Neural progenitor cell (in vitro differentiated cells): ENCODE data around the gene DIAPH2.

Source experiments
- CTCF ChIP-seq: fragments of 200-600 bp; sonication (generic); IDR thresholded peaks from 2 replicates; pipeline ENCODE4 v1.5.1; 2017; ENCODE audit warnings: antibody characterized with exemption, mild to moderate bottlenecking
- EZH2 ChIP-seq: fragments of 200-600 bp; sonication (generic); IDR thresholded peaks from 2 replicates; pipeline ENCODE4 v1.6.1; 2017; ENCODE audit warnings: antibody characterized with exemption, mild to moderate bottlenecking, moderate library complexity

DNA sequence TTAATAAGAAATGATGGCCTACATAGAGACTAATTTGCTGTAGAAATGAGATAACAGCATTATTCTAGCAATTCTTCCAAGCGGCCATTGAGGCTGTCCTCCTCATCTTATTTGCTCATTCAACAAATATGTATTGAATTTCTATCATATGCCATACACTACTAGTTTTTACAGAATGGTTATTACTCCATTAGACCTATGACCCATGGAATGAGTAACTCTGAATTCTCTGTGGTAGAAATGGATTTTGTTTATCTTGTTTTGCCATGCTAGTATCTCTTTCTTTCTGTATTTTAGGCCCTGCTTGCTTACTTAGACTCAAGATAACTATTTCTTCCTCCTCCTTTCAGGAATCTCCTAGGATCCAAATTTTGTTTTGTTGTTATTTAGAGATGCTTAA, 302.6 kb downstream of the DIAPH2 start:
- TF ChIP-seq CTCF (no peak), EZH2 (no peak)
